Sigmoid colon (tissue), 7 donors: Measurements from ENCODE around the gene ALPP. TPM values are rescaled to one million over a fixed set of nuclear protein-coding genes. Genes with fewer than 3 reads are reported as not detected.
"Not testable (repeated sequence)": the region's sequence is repeated elsewhere in the genome, so short reads cannot be mapped to it uniquely, and the experiment has no call there.

Experiments
- DNase-seq: peaks from one replicate; pipeline ENCODE4 v3.0.0-alpha.2; 2019
- H3K27ac ChIP-seq, 4 donors: fragments of 200-600 bp; sonication (generic); one replicate each; pipeline ENCODE4 v1.5.1; 2016 to 2019; ENCODE audit warnings: mild to moderate bottlenecking in 1 of 4
- H3K27me3 ChIP-seq, 3 donors: fragments of 200-600 bp; sonication (generic); one replicate each; pipeline ENCODE4 v1.5.1; 2019; ENCODE audit warnings: mild to moderate bottlenecking in 1 of 3
- H3K36me3 ChIP-seq, 4 donors: fragments of 200-600 bp; sonication (generic); one replicate each; pipeline ENCODE4 v1.5.1; 2016 to 2019
- H3K4me1 ChIP-seq, 4 donors: fragments of 200-600 bp; sonication (generic); one replicate each; pipeline ENCODE4 v1.5.1; 2017 to 2019
- H3K4me3 ChIP-seq, 4 donors: fragments of 200-600 bp; sonication (generic); one replicate each; pipeline ENCODE4 v1.5.1; 2017 to 2019; ENCODE audit warnings: mild to moderate bottlenecking in 2 of 4, moderate library complexity in 1 of 4
- H3K9me3 ChIP-seq, 4 donors: fragments of 200-600 bp in 3 of 4; sonication (generic) in 3 of 4; one replicate each; pipeline versions ENCODE4 v1.5.1 to v1.6.1; 2013 to 2019
- CTCF ChIP-seq, 4 experiments: fragments of 450-650 bp in 3 of 4; fragments of 200-600 bp in 1 of 4; IDR thresholded peaks; one replicate each; pipeline ENCODE4 v1.5.1; 2016 to 2019; ENCODE audit warnings: antibody characterized with exemption in 4 of 4, mild to moderate bottlenecking in 3 of 4, moderate library complexity in 2 of 4
- EP300 ChIP-seq, 4 donors: sonication (generic); formaldehyde crosslinking; IDR thresholded peaks; one replicate each; pipeline ENCODE4 v1.6.1; 2017; ENCODE audit warnings: antibody characterized with exemption in 4 of 4
- POLR2A ChIP-seq, 2 donors: fragments of 450-650 bp; IDR thresholded peaks; one replicate each; pipeline ENCODE4 v1.6.1; 2016; ENCODE audit warnings: antibody characterized with exemption in 2 of 2, mild to moderate bottlenecking in 2 of 2, moderate library complexity in 2 of 2
- POLR2AphosphoS5 ChIP-seq, 4 donors: sonication (generic); formaldehyde crosslinking; IDR thresholded peaks; one replicate each; pipeline ENCODE4 v1.6.1; 2017; ENCODE audit warnings: antibody characterized with exemption in 4 of 4
- WGBS, 2 donors: extraction: QIAGEN DNeasy Blood & Tissue Kit; methylation state at CpG; one replicate each; pipeline ENCODE4 v1.1.7; 2013; 5-methylcytosine and 5-hydroxymethylcytosine counted together
- intact Hi-C: fragments of 100-400 bp; cut with DNase I; formaldehyde crosslinking; loops from one replicate; pipeline ENCODE4 v1.15.1; 2023
- polyA plus RNA-seq, 3 donors: library from polyadenylated mRNA; stranded (reverse); fragments of 200-250 nt; gene quantifications; one replicate each; pipeline ENCODE4 v1.2.3, GENCODE V29; 2013
- total RNA-seq, 4 donors: library from RNA; depleted of rRNA; stranded (reverse); fragments of >200 nt; gene quantifications; one replicate each; pipeline ENCODE4 v1.1.0, GENCODE V29; 2016
- donor health status: healthy with polysubstance abuse.
- donor health status: Bipolar disorder and iron deficiency.
- donor health status: healthy.

ALPP gene
- total and polyA plus RNA-seq, 7 donors, result 0.03 TPM; not detected in 6

GRCh38 chr2:232365621-232366321 lies 12.8 kb upstream of the ALPP start:
- intact Hi-C loops, result no loop called here
- Histone ChIP-seq H3K27me3 (peaks cover 0 to 4% (median 0%) of the 10 kb centered on the region in 3 donors), H3K4me3 (no peak overlapping the region), H3K4me1 (peaks cover 0 to 6% (median 0%) of the 10 kb centered on the region in 4 donors), H3K36me3 (no peaks in the 10 kb centered on the region), H3K9me3 (no peaks in the 10 kb centered on the region), H3K27ac (no peak overlapping the region)
- TF ChIP-seq CTCF (IDR thresholded peaks at IDR 0.05) (no peak), POLR2AphosphoS5 (IDR thresholded peaks at IDR 0.05) (no peak), EP300 (IDR thresholded peaks at IDR 0.05) (no peak), POLR2A (IDR thresholded peaks at IDR 0.05) (no peak)
- 67 to 74% methylated on average over 20 of the region's 20 CpGs for WGBS, 2 donors
- peak; percentile 51 for DNase-seq

- H3K4me1 ChIP-seq, H3K36me3 ChIP-seq, H3K9me3 ChIP-seq, H3K27me3 ChIP-seq, H3K4me3 ChIP-seq, H3K27ac ChIP-seq, intact Hi-C loops: not testable (repeated sequence)
- 92 to 94% methylated on average over 21 of the region's 23 CpGs for WGBS, 2 donors
- peak; percentile 22 for DNase-seq
Observed at GRCh38 chr2:232366461-232366860, 12.1 kb upstream of the ALPP start.

GRCh38 chr2:232367016-232367415 lies 11.5 kb upstream of the ALPP start:
- H3K4me1 ChIP-seq, result peaks cover 0 to 6% (median 0%) of the 10 kb centered on the region in 4 donors
- no peak overlapping the region for H3K27ac ChIP-seq
- no peaks in the 10 kb centered on the region for H3K36me3 ChIP-seq
- intact Hi-C loops, result no loop called here
- H3K9me3 ChIP-seq, result no peaks in the 10 kb centered on the region
- H3K27me3 ChIP-seq, result peaks cover 0 to 4% (median 0%) of the 10 kb centered on the region in 3 donors
- TF ChIP-seq POLR2A (IDR thresholded peaks at IDR 0.05), result no peak
- TF ChIP-seq CTCF (IDR thresholded peaks at IDR 0.05), result no peak
- no peak for TF ChIP-seq POLR2AphosphoS5 (IDR thresholded peaks at IDR 0.05)
- TF ChIP-seq EP300 (IDR thresholded peaks at IDR 0.05), result no peak
- DNase-seq, result peak; percentile 24
- WGBS, 2 donors, result 71 to 89% methylated on average over 7 of the region's 7 CpGs
- no peak overlapping the region for H3K4me3 ChIP-seq

GRCh38 chr2:232367591-232368233 lies 10.8 kb upstream of the ALPP start:
- Histone ChIP-seq H3K27ac (no peak overlapping the region), H3K4me1 (peaks cover 0 to 6% (median 0%) of the 10 kb centered on the region in 4 donors), H3K4me3 (no peak overlapping the region), H3K36me3 (no peaks in the 10 kb centered on the region), H3K27me3 (peaks cover 0 to 4% (median 0%) of the 10 kb centered on the region in 3 donors), H3K9me3 (no peaks in the 10 kb centered on the region)
- TF ChIP-seq EP300 (IDR thresholded peaks at IDR 0.05) (no peak), CTCF (IDR thresholded peaks at IDR 0.05) (no peak), POLR2AphosphoS5 (IDR thresholded peaks at IDR 0.05) (no peak), POLR2A (IDR thresholded peaks at IDR 0.05) (no peak)
- DNase-seq, result peak; percentile 60
- intact Hi-C loops, result no loop called here
- 77 to 87% methylated on average over 13 of the region's 13 CpGs for WGBS, 2 donors

- Histone ChIP-seq H3K27ac (no peak overlapping the region), H3K27me3 (peaks cover 0 to 4% (median 0%) of the 10 kb centered on the region in 3 donors), H3K4me3 (no peak overlapping the region), H3K36me3 (no peaks in the 10 kb centered on the region), H3K9me3 (no peaks in the 10 kb centered on the region), H3K4me1 (peaks cover 0 to 6% (median 0%) of the 10 kb centered on the region in 4 donors)
- no peak for TF ChIP-seq POLR2AphosphoS5 (IDR thresholded peaks at IDR 0.05)
- TF ChIP-seq CTCF (IDR thresholded peaks at IDR 0.05), result no peak
- TF ChIP-seq EP300 (IDR thresholded peaks at IDR 0.05), result no peak
- no peak for TF ChIP-seq POLR2A (IDR thresholded peaks at IDR 0.05)
- 88 to 91% methylated on average over 15 of the region's 15 CpGs for WGBS, 2 donors
- intact Hi-C loops, result no loop called here
- peak; percentile 53 for DNase-seq
Observed at GRCh38 chr2:232368311-232368731, 10.2 kb upstream of the ALPP start.
